Activated CD8-positive, alpha-beta memory T cell treated with anti-CD3 and anti-CD28 coated beads for 48 hours (primary cell): ENCODE data around the gene NMNAT3.
"Not testable (repeated sequence)": the region's sequence is repeated elsewhere in the genome, so short reads cannot be mapped to it uniquely, and the experiment has no call there.

Source experiments
- DNase-seq, 3 experiments: peaks; one replicate each; pipeline ENCODE4 v3.0.0-alpha.2; 2020; ENCODE audit warnings: low read depth in 2 of 3, low spot score in 2 of 3

NMNAT3 gene

DNA sequence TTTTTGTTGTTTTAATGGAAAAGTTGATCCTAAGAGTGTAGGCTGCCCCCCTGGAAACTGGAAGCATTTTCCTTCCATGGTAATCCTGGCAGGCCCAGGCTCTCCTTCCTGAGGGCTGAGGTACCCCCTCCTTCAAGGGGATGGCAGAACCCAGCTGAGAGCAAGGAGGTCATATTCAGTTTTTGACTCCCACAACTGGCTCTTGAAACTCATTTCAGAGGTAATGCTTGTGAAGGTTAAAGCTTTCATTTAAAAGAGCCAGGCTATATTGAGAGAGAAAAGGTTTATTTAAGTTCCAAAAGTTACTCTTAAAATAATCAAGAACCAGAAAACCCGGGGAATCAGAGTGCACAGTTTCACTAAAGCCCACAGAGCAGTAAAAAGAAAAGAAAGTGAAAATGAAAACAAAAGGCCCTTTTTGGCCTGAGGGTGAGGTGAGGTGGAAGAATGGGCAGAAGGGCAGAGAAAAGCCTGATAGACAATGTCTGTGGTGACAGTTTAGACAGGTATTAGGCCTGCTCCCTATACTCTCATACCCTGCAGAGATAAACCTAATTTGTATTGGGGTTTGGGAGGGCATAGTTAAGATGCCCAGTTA is 91.3 kb downstream of the NMNAT3 start:
- no peak for DNase-seq

DNA sequence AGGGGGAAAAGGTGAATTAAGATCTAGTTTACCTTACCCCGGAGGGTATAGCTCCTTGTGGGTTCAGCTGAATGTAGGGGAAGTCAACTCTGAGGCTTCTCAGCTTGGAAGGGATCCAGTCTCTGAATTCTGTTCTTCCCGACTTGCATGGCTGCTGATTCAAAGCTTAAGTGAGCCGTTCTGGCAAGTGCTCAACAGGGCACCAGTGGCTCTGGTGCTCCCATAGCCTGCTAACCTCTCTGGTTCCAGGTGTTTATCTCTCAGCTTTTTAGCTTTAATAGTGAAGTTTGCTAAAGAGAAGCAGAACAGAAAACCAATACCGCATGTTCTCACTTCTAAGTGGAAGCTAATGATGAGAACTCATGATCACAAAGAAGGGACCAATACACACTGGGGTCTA is 92.0 kb downstream of the NMNAT3 start:
- DNase-seq = no peak

DNA sequence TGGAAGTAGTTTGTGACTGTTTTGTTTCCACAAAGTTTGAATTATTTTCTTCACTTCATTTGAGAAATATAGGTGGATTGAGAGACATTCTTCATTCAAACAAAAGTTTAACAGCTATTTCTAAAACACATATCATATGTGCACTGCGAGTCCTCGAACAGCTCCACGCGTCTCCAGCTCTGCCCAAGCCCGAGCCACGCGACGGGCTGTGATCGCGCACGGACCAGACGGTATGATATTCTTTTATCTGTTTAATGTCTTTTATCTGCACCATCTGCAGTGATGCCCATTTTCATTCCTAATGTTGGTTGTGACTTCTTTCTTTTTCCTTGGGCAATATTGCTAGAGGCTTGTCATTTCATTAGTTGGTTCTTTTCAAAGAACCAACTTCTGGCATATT is 94.1 kb downstream of the NMNAT3 start:
- not testable (repeated sequence) for DNase-seq

DNA sequence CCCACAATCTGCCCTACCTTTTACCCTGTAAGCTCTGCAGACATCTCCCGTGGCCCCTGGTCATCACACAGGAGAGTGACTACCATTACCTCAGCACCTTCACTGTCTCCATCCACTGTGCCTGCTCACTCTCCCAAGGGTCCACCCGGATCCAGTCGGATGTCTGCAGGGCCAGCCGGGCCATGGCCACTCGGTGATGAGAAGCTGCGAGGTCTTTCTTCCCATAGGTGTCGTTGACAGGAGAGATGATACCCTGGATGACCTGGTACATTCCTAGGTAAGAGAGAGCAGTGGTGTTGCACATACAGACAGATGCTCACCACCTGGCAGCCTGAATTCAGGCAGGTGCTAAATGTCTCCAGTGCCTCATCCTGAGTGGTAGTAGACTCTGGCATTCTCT is 99.0 kb downstream of the NMNAT3 start:
- no peak for DNase-seq

DNA sequence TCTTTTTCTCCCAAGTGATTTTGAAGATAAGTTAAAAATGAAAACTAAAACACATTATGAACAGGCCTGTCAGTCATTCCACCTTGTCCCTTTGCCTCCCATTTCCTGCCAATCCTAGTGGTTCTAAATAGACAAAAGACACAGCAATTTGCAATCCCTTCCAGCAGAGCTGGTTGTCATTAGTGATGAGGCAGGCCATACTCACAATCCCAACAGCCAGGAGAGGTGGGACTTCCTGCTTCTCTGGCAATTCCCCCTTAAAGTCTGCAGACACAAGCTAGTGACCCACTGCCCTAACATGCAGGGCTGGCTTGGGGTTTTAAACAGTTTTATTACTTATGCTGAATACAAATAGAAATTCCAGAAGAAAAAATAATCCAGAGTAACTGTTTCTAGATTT is 99.9 kb downstream of the NMNAT3 start:
- no peak for DNase-seq

DNA sequence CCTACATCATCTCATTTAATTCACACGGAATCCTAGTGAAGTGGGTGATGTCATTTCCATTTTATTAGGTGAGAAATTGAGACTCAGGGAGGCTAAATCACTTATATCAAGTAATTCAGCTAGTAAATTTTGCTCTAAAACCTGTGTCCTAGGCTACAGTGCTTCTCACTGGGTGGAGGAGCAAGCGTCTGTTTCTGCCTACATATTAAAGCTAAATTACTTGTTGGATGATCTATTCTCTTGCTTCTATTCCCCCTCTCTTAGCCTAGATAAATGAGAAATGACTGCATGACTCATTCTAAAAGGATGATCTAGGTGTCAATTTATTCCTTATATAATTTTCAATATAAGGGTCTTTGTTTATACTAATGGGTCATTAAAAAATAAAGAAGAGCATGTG is 100.4 kb downstream of the NMNAT3 start:
- no peak for DNase-seq

DNA sequence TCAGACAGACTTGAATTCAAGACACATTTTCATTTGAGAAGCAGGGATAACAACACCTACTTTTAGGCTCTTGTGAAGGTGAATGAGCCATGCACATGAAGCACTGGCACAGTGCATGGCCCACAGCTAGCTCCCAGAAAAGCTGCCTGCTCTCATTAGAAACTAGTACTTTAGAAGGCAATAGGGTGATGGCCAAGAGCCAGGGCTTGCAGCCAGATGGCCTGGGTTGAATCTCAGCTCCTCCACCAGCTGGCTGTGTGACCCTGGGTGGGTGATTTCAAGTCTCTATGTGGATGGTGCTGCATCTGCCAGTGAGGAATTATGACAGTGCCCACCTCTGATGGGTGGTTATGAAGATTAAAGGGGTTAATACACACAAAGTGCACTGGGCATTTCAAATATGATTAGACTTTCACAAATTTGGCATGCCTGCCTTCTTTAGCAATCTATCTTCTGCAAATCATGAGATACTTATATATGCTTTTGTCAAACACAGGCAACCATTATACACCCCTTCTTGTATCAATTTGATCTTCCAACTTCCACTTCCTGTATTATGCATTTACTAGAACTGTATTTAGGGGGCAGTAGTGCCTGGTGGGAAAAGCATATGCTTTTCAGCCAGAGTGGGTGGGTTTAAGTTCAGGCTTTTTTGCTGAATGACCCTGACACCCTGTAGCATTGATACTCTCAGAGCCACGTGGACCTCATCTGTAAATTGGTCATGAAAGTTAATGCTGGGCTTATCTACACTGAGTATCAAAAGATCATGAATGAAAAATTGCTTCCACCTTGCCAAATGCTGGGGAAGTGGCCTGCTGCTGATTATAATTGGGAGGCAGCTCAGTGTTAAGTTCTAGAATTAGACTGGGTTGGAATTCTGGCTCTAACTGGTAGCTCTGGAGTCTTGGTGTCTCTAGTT is 103.5 kb downstream of the NMNAT3 start:
- no peak for DNase-seq

DNA sequence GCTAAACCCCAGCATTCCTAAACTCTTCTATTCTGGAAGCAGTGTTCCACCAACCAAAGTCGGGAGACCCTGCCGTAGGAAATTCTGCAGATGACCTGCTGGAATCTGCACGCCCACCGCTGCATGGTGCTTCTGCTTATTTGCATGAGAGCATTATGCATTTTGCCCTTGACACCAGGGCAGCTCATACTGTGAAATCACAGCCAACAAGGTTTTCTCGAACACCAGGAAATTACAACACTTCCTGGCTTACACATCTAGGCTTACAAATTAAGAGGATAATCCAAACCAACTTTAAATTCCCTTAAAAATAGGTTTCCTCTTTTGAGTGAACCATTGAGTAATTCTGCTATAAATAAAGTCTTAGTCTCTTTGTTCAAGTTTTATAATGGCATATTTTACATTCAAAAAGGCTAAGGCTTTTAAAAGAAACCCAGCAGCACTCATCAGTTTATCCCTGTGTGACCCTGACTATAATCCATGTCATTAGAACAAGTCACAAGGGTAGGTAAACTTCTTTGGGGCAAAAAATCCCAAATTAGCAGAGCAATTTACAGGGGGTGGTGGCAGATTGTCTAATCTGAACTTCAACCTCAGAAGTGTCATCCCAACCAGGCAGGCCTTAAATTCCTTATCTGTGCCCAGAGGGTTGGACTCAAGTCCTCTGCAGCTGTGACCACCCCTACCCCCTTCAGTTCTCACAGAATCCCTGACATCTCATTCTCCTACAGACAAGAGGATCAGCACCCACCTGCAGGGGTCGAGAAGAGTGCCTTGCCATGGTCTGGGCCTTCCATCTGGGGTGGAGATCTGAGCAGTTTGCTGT is 104.7 kb downstream of the NMNAT3 start:
- no peak for DNase-seq

DNA sequence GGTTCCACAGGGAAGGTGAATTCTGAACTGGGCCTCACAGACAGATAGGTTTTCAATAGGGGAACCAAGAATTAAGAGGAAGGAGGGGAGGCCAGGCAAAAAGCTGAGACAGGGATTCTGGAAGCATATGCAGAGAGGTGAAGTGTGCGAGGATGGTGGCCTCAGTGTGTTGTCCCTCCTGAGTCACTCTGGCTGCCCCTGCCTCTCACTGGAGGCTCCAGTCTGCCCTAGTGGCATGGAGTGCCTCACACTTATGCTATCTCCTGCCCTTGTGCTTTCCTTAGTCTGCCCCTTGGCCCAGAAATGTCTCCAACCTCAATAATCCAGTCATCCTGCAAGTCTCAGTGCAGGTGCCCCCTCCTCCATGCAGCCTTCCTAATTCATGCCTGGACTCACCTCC is 106.1 kb downstream of the NMNAT3 start:
- no peak for DNase-seq

DNA sequence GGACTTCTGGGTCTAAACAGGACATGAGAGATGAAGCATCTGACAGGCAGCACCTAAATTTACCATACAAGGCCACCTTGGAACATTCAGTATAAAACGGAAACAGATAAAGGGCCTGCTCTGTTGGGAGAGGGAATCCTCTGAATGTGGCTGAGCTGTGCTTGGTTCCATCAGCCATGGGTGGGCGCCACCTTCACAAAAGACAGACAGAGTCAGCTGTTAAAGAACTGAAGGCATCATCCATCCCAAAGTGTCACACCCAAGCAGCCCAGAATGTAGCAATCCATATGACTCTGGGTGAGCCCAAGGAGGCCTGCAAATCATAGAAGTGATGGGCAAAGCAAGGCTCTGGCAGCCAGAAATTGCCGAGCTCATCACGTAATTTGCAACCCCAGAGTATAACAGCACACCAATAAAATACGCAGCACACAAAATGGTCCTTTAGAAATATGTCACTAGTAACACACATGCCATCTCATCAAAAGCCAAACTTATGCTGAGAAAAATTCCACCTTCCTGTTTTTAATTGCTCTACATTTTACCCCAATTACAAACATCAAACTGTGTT is 113.4 kb downstream of the NMNAT3 start:
- no peak for DNase-seq

DNA sequence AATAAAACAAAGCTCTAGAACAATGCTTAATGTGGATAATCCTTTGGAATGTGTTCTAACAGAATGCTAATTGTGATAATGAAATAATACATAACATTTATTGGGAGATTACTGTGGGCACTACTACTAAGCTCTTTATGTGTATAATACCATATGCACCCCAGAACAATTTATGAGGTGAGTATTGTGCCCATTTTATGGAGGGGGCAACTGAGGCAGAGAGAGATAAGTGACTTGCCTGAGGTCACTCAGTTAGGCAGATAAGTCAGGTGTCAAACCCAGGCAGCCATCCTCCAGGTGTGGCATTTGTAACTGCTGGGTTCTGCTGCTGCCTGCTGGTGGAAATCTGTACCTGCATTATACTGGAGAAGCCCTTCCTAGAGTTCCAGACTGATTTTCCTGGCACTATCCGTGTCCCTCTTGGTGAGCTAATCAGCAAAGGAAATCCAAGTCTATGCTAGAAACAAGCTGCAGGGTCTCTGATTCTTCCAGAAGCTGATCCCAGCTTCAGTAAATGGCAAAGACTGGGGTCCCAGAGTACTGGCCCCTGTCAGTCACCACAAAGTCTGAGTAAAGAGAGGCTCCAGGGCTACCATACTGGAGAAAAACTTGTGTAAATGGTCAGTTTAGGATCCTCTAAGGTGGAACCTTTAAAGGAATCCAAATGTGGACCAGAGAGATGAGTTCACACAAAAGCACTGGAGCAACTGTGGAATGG is 115.7 kb downstream of the NMNAT3 start:
- DNase-seq = no peak

DNA sequence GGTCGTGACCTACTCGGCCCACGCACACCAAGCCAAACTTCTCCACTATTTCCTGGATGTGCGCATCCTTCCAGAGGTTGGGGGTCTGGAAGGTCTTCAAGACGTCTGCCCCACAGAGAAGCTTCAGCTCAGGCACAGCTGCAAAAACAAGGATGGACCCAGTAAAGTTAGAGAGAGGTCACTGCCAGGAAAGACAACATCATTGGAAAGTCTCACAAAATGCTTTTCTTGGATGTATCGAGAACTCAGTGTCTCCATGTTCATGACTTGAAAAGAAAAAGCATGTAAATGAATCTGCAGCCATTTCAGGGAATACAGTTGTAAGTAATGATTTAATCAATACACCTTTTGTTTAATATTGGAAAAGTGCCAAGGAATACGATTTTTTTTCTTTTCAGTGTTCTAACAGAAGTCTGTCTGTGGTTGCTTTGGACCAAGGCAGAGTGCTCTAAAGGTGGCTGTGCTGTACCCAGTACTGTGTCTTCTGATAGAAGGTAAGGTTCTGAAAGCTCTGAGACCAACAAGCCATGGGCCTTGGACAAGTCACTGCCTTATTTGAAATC is 116.4 kb downstream of the NMNAT3 start:
- DNase-seq = no peak

DNA sequence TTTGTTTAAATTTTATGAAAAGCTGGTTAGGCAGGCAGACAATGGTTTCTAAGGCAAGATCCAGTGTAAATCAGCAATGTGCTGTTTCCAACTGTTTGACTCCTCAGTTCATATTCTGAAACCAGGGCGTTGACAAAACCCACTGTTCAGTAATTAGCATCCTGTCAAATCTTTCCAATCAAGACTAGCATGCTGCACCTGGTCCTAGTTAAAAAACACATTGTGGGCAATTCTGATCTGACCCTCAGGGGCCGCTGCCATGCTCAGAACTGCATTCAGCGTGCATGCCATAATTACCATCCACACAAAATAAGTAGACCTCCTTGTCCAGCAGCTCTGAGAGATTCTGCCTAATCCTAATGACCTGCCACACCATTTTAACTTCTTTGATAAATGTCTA is 117.4 kb downstream of the NMNAT3 start:
- no peak for DNase-seq

DNA sequence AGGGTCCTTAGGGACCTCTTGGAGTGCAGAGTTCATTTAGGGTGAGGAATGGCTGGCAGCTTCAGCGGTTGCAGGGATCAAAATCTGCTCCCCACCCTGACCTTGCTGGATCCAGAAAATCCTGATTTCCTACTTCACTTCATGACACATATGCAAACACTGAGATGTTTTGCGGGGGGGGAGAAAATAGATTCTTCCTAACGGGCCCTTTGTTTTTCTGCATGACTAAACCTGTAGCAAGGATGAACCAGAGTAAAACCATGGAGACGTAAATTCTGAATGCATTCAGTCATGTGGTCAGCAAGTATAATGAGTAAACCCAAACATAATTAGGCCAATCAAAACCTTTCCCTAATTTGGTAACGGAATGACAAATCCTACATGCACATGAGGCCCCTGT is 118.2 kb downstream of the NMNAT3 start:
- no peak for DNase-seq

DNA sequence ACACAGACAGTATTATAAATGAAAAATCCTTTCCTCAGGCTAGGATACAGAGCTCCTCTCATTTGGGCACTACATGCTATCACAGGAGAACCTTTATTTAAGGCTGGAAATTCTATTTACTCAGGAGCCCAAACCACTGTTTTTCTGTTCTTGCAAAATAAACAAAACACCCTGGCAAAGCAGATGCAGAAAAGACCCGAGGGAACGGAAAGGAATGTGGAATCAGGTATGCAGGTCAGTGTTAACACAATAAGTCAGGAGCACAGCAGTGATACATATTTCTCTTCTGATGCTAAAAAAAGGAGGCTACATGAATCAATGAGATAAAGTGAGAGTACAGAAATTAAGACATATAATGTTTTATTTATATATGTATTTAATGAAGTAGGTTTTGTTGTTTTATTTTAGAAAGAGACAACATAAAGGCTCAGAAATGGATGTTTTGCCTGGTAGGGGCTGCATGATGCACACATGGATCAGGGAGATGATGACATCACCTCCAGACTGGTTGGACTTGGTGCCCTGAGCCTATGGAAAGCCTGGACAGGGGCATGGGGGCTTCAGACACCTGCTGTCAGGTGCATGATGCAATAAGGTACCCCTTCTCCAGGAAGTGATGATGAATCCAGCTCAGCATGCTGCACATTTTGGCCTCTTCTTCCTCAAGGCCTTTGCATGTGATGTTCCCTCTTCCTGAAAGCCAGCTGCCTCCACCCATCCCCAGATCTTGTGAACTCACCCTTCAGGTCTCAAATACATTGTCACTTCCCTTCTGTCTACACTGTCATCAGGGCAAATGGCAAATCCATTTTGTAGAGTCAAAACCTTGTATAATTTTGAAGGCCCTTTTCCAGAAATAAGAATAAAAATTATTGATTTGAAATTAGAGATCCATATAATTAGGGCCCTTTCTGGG is 119.2 kb downstream of the NMNAT3 start:
- no peak for DNase-seq

DNA sequence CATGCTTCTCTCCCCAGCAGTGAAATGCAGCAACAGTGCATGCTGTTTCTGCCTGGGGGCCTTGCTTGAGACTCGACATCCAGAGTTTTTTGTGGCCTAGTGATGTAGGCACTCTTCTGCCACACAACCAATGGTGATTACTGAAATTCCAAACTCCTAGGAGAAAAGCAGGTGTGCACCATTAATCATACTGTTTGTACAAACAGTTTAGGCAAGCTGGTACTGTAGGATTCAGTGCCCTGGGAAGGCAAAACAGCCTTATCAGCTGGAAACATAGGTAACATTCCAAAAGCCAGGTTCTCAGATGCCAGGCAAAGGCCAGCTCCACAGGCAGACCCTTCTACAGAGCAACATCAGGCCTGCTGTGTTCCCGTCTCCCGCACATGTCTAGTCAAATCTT is 120.7 kb downstream of the NMNAT3 start:
- no peak for DNase-seq

DNA sequence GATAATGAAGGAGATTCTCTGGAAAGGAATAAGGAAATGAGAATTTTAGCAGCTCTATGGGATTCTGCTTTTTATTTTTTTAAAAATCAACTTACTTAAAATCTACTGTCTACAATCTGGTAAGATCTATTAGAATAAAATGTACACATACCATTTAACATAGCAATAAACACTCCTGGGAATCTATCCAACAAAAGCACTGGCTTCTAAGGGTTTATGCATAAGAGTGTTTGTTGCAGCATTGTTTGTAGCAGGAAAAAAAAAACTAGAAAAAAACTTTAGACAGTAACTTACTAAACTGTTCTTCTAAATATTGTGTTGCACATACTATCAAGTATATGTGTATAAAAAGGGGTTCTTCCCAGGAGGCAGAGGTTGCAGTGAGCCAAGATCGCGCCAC is 122.5 kb downstream of the NMNAT3 start:
- DNase-seq = no peak

DNA sequence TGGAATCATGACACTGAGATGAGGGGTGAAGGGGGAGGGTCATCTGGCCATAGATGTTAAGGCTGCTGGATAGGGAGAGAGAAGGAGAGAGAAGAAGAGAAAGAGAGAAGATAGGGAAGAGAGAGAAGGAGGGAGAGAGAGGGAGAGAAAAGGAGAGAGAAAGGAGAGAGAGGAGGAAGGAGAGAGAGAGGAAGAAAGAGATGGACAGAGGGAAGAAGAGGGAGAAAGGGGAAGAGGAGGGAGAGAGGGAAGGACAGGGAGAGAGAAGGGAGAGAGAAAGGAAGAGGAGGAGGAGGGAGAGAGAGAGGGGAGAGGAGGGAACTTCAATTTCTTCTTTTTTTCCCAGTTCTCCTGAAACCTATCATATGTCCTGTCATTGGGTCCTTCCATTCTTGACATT is 123.1 kb downstream of the NMNAT3 start:
- no peak for DNase-seq

DNA sequence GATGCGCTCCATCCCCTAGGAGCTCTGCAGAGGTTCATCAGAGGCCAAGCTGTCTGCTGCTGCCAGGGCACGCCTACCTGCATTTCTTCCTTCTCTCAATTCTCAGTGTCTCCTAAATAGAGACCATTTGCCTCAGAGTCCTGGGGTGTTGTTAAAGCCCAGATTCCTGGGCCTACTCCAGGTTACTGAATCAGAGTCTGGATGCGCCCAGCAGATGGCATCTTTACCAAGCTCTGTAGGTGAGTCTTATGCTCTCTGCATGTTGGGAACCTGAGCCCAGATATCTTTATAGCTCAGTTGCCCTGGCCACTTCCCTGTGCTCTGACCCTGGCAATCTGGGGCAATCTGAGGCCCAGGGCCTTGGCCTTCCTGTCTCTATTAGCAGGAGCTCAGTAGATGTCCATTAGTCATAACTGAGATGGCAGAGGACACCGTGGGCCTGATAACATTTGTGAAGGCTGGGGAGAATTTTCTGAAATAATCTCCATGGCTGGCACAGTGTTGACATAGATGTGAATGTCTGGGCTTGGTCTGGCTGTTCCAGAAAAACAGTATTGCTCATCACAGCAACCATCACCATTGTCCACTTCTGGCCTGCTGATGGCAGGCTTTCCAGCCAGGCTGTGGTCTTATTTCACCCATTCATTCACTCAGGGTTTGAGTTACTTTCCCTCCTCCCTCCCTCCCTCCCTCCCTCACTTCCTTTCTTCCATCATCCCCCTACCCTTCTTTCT is 125.0 kb downstream of the NMNAT3 start:
- no peak for DNase-seq
